ENCODE results near the gene MYO7A. TPM values are rescaled to one million over a fixed set of nuclear protein-coding genes. Genes with fewer than 3 reads are reported as not detected.

MYO7A gene
- total and polyA plus RNA-seq, 2 experiments from 2014 or later = 9.8 to 10.1 TPM

- TF ChIP-seq EZH2 (IDR thresholded peaks at IDR 0.05; ENCODE audit: borderline replicate concordance) (no peak), CTCF (IDR thresholded peaks at IDR 0.05; ENCODE audit: poor library complexity) (no peak), EZH2phosphoT487 (IDR thresholded peaks at IDR 0.05; ENCODE audit: low read depth, severe bottlenecking, unreplicated experiment) (no peak)
- Histone ChIP-seq H4K20me1 (ENCODE audit: insufficient read depth, poor library complexity, severe bottlenecking) (no peaks in the 10 kb centered on the region), H2AFZ (no peak overlapping the region), H3K27ac (no peak overlapping the region), H3K27me3 (no peaks in the 10 kb centered on the region), H3K4me1 (ENCODE audit: insufficient read depth) (no peaks in the 10 kb centered on the region), H3K36me3 (replicated peaks; ENCODE audit: insufficient read depth, low read depth) (no peaks in the 10 kb centered on the region), H3K9me3 (ENCODE audit: low read depth) (no peaks in the 10 kb centered on the region), H3K9me2 (replicated peaks; ENCODE audit: insufficient read depth) (no peaks in the 10 kb centered on the region), H3K79me2 (no peaks in the 10 kb centered on the region), H3K4me2 (no peak overlapping the region), H3K4me3 (no peak overlapping the region)
- no peak for DNase-seq (ENCODE audit: low spot score)
- WGBS (ENCODE audit: low lambda C conversion rate, missing lambda C conversion rate) = 89% methylated on average over 19 of the region's 19 CpGs
Observed at GRCh38 chr11:77158041-77158695, 30.1 kb downstream of the MYO7A start.

DNA sequence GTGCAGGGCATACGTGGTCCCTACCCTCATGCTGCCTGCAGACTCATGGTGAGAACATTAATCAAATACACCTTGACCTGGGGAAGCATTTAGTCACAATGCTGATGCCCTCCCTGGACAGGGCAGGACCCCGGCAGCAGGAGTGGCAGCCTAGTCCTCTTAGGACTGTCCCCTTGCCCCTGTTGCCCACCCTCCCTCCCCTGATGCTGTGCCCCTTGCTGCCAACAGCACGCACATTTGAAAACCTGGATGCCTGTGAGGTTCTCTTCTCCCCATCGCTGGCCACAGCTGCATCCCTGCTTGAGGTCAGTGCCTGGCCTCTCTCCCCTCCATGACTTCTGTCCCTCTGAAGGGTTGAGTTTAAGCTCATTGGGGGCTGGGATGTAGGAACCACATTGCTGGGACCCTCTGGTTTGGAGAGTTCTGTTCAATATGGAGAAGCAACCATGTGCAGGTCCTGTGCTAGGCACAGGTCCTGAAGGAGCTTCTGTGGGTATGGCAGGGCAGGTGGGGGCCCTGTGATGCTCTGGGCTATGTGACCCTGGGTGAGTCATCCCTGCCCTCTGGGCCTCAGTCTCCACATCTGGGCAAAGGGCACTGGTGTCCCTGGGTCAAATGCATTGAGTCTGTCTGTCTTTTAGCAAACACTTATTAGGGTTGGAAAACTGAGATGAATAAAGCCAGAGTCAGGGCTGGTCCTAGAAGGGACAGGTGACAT, 31.3 kb downstream of the MYO7A start:
- no peak for TF ChIP-seq EZH2 (IDR thresholded peaks at IDR 0.05; ENCODE audit: borderline replicate concordance)
- no peak overlapping the region for H3K27ac ChIP-seq
- H3K36me3 ChIP-seq (replicated peaks; ENCODE audit: insufficient read depth, low read depth) = no peaks in the 10 kb centered on the region
- H3K4me3 ChIP-seq = no peak overlapping the region
- 89% methylated on average over 4 of the region's 4 CpGs for WGBS (ENCODE audit: low lambda C conversion rate, missing lambda C conversion rate)
- H3K79me2 ChIP-seq = no peaks in the 10 kb centered on the region
- H3K9me3 ChIP-seq (ENCODE audit: low read depth) = no peaks in the 10 kb centered on the region
- no peaks in the 10 kb centered on the region for H3K4me1 ChIP-seq (ENCODE audit: insufficient read depth)
- H4K20me1 ChIP-seq (ENCODE audit: insufficient read depth, poor library complexity, severe bottlenecking) = no peaks in the 10 kb centered on the region
- H2AFZ ChIP-seq = no peak overlapping the region
- no peak for DNase-seq (ENCODE audit: low spot score)
- H3K4me2 ChIP-seq = no peak overlapping the region
- no peaks in the 10 kb centered on the region for H3K27me3 ChIP-seq
- H3K9me2 ChIP-seq (replicated peaks; ENCODE audit: insufficient read depth) = no peaks in the 10 kb centered on the region

DNA sequence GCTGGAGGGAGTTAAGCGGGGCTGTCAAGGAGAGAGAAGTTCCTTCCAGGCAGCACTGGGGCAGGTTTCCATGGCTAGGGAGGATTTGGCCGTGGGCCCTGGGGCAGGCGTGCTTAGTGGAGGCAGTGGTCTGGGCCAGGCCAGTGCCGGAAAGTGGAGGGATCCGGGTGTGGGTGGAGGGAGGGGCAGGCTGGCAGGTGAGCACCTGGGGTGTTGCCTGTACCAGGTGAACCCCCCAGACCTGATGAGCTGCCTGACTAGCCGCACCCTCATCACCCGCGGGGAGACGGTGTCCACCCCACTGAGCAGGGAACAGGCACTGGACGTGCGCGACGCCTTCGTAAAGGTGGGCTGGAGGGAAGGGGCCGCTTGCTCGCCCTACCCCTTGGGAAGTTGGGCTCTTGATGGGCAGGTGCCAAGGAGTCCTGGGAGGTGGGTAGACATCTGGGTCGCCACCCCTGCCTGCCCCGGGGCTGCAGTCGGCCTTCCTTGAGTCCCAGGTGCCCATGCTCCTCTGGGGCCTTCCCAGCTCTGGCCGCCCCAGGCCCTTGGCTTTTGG, 32.0 kb downstream of the MYO7A start:
- Histone ChIP-seq H3K4me2 (no peak overlapping the region), H2AFZ (no peak overlapping the region), H3K9me3 (ENCODE audit: low read depth) (no peaks in the 10 kb centered on the region), H3K27ac (no peak overlapping the region), H3K4me1 (ENCODE audit: insufficient read depth) (no peaks in the 10 kb centered on the region), H3K79me2 (no peaks in the 10 kb centered on the region), H3K36me3 (replicated peaks; ENCODE audit: insufficient read depth, low read depth) (no peaks in the 10 kb centered on the region), H3K27me3 (no peaks in the 10 kb centered on the region), H3K9me2 (replicated peaks; ENCODE audit: insufficient read depth) (no peaks in the 10 kb centered on the region), H4K20me1 (ENCODE audit: insufficient read depth, poor library complexity, severe bottlenecking) (no peaks in the 10 kb centered on the region), H3K4me3 (no peak overlapping the region)
- 97% methylated on average over 20 of the region's 20 CpGs for WGBS (ENCODE audit: low lambda C conversion rate, missing lambda C conversion rate)
- no peak for TF ChIP-seq CTCF (IDR thresholded peaks at IDR 0.05; ENCODE audit: poor library complexity)
- TF ChIP-seq EZH2 (IDR thresholded peaks at IDR 0.05; ENCODE audit: borderline replicate concordance) = no peak
- TF ChIP-seq EZH2phosphoT487 (IDR thresholded peaks at IDR 0.05; ENCODE audit: low read depth, severe bottlenecking, unreplicated experiment) = no peak
- DNase-seq (ENCODE audit: low spot score) = no peak

- no peak for TF ChIP-seq CTCF (IDR thresholded peaks at IDR 0.05; ENCODE audit: poor library complexity)
- TF ChIP-seq EZH2 (IDR thresholded peaks at IDR 0.05; ENCODE audit: borderline replicate concordance) = no peak
- no peak for TF ChIP-seq EZH2phosphoT487 (IDR thresholded peaks at IDR 0.05; ENCODE audit: low read depth, severe bottlenecking, unreplicated experiment)
- H3K27ac ChIP-seq = no peak overlapping the region
- no peak overlapping the region for H3K4me2 ChIP-seq
- no peaks in the 10 kb centered on the region for H3K9me3 ChIP-seq (ENCODE audit: low read depth)
- DNase-seq (ENCODE audit: low spot score) = no peak
- H3K4me3 ChIP-seq = no peak overlapping the region
- no peaks in the 10 kb centered on the region for H4K20me1 ChIP-seq (ENCODE audit: insufficient read depth, poor library complexity, severe bottlenecking)
- no peaks in the 10 kb centered on the region for H3K79me2 ChIP-seq
- no peaks in the 10 kb centered on the region for H3K36me3 ChIP-seq (replicated peaks; ENCODE audit: insufficient read depth, low read depth)
- WGBS (ENCODE audit: low lambda C conversion rate, missing lambda C conversion rate) = 86% methylated on average over 6 of the region's 6 CpGs
- no peaks in the 10 kb centered on the region for H3K4me1 ChIP-seq (ENCODE audit: insufficient read depth)
- H3K9me2 ChIP-seq (replicated peaks; ENCODE audit: insufficient read depth) = no peaks in the 10 kb centered on the region
- no peak overlapping the region for H2AFZ ChIP-seq
- no peaks in the 10 kb centered on the region for H3K27me3 ChIP-seq
Observed at GRCh38 chr11:77163271-77163670, 35.2 kb downstream of the MYO7A start.

Data from hepatocyte (in vitro differentiated cells).